Heart right ventricle (tissue), 16 donors: ENCODE results near the gene PCAT6. TPM values are rescaled to one million over a fixed set of nuclear protein-coding genes. Genes with fewer than 3 reads are reported as not detected.
A peak's percentile ranks its signal among the peaks of the same experiment; 100 is the strongest.

ENCODE experiments used
- ATAC-seq, 8 donors: fragments of 200-7000 bp; cut with Tn5 transposase; one replicate each; pipeline ENCODE4 v1.9.1; 2020; ENCODE audit warnings: mild to moderate bottlenecking in 8 of 8, moderate library complexity in 8 of 8, moderate number of reproducible peaks in 1 of 8
- DNase-seq, 2 donors: peaks; one replicate each; pipeline ENCODE4 v3.0.0-alpha.2; 2020
- H3K27ac ChIP-seq, 10 donors: fragments of 200-600 bp; sonication (generic) in 2 of 10; one replicate each; pipeline versions ENCODE4 v1.5.0 to v1.8.0; 2020 to 2022; ENCODE audit warnings: mild to moderate bottlenecking in 3 of 10
- H3K27me3 ChIP-seq, 7 donors: fragments of 200-600 bp; one replicate each; pipeline ENCODE4 v1.8.0; 2021 to 2022; ENCODE audit warnings: mild to moderate bottlenecking in 2 of 7
- H3K36me3 ChIP-seq, 9 donors: fragments of 200-600 bp; sonication (generic) in 1 of 9; one replicate each; pipeline versions ENCODE4 v1.5.0 to v1.8.0; 2020 to 2022; ENCODE audit warnings: mild to moderate bottlenecking in 2 of 9
- H3K4me1 ChIP-seq, 9 donors: fragments of 200-600 bp; sonication (generic) in 1 of 9; one replicate each; pipeline versions ENCODE4 v1.5.0 to v1.8.0; 2020 to 2022; ENCODE audit warnings: mild to moderate bottlenecking in 4 of 9
- H3K4me3 ChIP-seq, 10 donors: fragments of 200-600 bp; sonication (generic) in 2 of 10; one replicate each; pipeline versions ENCODE4 v1.5.0 to v1.8.0; 2020 to 2022; ENCODE audit warnings: mild to moderate bottlenecking in 7 of 10, moderate library complexity in 2 of 10
- H3K9me3 ChIP-seq, 11 donors: fragments of 200-600 bp in 10 of 11; sonication (generic) in 2 of 11; one replicate each; pipeline versions ENCODE4 v1.5.0 to v1.8.0; 2013 to 2022; ENCODE audit warnings: mild to moderate bottlenecking in 2 of 11, control low read depth in 1 of 11, moderate library complexity in 1 of 11
- whole genome bisulfite sequencing, 2 donors: extraction: QIAGEN DNeasy Blood & Tissue Kit; methylation state at CpG; one replicate each; pipeline ENCODE4 v1.1.7; 2013; ENCODE audit warnings: inconsistent platforms in 1 of 2; 5-methylcytosine and 5-hydroxymethylcytosine counted together
- intact Hi-C, 10 donors: fragments of 100-400 bp; cut with DNase I; formaldehyde crosslinking; loops; one replicate each; pipeline versions ENCODE4 v1.11.1 to v1.14.2; 2022
- polyA plus RNA-seq, 2 donors: library from polyadenylated mRNA; stranded (reverse); fragments of 200-250 nt; gene quantifications; one replicate each; pipeline ENCODE4 v1.2.3, GENCODE V29; 2013
- total RNA-seq, 10 donors: library from RNA; stranded (reverse); fragmentation: NEBNext Ultra II Directional in 3 of 10; extraction: Animal tissue kit (Norgen Biotek cat#: 25700) in 3 of 10; gene quantifications; one replicate each; pipeline versions ENCODE4 v1.2.1 to v1.2.4, GENCODE V29; 2021 to 2023
- TF ChIP-seq, protein P1 (sequence below), 9 donors: fragments of 200-600 bp; sonication (generic) in 2 of 9; IDR thresholded peaks; one replicate each; pipeline versions ENCODE4 v1.5.0 to v1.8.0; 2021 to 2022; ENCODE audit warnings: antibody characterized with exemption in 9 of 9, mild to moderate bottlenecking in 5 of 9, moderate library complexity in 1 of 9
- donor health status: Arrhythmogenic right ventricular cardiomyopathy.
- donor health status: ischemic (EF 13 %, LVEDD 7.1; RV severe dilation, severe dysfunction).
- donor health status: healthy with polysubstance abuse.
- donor health status: DM: no; HTN: yes; CAD: no.
- donor health status: DM: no; HTN: no; CAD: no.
- donor health status: ischemic (EF 25% LVEDD 6.9; RV normal size, moderate dysfunction).
- donor health status: ischemic (EF 25% LVEDD 5.7; RV mildly dilated, moderate dysfunction).
- donor health status: healthy.
- donor health status: DM: yes; HTN: yes; CAD: no.
- donor health status: Ischemic cardiomyopathy.
- donor health status: ischemic (EF 35%, LVEDD 5.7; RV mildly dilated, moderate dysfunction).
- donor health status: nonischemic (EF 11% LVEDD 7.7; RV severe dilation, severe dysfunction).
- donor health status: DM: yes; HTN: yes; CAD: no.
- donor health status: PGD.
- donor health status: ischemic (EF 29% LVEDD 5.4; RV normal size, mild dysfunction).
- donor health status: nonischemic (EF 23%, LVEDD 6.1; RV moderate dilation, normal function).

The PCAT6 gene
- total and polyA plus RNA-seq, 12 donors, result 0.41 to 2.3 (median 0.81) TPM; not detected in 1

DNA sequence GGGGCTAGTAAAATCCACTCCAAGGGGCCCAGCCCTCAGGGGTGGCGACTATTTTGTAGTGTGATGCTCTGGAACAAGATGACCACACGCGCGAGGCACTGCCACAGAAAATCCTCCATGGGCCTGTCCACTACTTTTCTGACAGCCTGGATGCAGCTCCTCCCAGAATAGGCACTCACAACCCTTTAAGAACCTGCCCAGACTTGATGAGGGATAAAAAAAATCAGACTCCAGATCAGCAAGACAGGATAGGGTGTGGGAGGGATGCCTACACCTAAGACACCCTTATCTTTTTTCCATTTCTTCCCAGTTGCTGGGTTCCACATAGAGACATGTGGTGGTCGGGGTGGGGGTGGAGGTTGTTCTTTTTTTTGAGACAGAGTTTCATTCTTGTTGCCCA is 33.5 kb downstream of the PCAT6 start:
- Histone ChIP-seq H3K27me3 (peaks cover 0 to under 1% (median 0%) of the 10 kb centered on the region in 7 donors), H3K36me3 (no peaks in the 10 kb centered on the region), H3K9me3 (no peaks in the 10 kb centered on the region), H3K27ac (no peak overlapping the region), H3K4me3 (no peak overlapping the region), H3K4me1 (no peaks in the 10 kb centered on the region)
- ATAC-seq (no peak), DNase-seq (no peak)
- WGBS, 2 donors, result 95 to 99% methylated on average over 5 of the region's 5 CpGs
- intact Hi-C loops, result no loop called here
- TF ChIP-seq, protein P1, sequence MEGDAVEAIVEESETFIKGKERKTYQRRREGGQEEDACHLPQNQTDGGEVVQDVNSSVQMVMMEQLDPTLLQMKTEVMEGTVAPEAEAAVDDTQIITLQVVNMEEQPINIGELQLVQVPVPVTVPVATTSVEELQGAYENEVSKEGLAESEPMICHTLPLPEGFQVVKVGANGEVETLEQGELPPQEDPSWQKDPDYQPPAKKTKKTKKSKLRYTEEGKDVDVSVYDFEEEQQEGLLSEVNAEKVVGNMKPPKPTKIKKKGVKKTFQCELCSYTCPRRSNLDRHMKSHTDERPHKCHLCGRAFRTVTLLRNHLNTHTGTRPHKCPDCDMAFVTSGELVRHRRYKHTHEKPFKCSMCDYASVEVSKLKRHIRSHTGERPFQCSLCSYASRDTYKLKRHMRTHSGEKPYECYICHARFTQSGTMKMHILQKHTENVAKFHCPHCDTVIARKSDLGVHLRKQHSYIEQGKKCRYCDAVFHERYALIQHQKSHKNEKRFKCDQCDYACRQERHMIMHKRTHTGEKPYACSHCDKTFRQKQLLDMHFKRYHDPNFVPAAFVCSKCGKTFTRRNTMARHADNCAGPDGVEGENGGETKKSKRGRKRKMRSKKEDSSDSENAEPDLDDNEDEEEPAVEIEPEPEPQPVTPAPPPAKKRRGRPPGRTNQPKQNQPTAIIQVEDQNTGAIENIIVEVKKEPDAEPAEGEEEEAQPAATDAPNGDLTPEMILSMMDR (IDR thresholded peaks at IDR 0.05), result no peak

DNA sequence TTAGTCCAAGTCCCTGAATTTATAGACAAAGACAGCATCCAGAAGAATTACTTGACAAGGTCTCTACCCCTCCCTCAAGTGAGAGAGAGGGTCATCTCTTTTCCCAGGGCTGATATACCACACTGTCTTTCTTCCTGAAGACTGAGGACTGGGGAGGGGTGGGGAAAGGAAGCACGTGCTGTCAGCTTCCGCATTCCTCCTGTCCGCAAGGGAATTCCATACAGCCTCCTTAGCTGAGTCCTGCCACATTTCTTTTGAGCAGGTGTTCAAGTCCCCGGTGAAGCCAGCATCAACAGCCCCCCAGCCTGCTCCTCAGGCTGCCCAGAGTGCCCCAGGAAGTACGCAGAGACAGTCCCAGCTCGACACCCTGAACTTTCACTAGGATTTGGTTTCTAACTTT is 34.2 kb downstream of the PCAT6 start:
- TF ChIP-seq, protein P1 (IDR thresholded peaks at IDR 0.05), result no peak
- WGBS, 2 donors, result 45 to 49% methylated on average over 6 of the region's 6 CpGs
- Histone ChIP-seq H3K4me1 (no peaks in the 10 kb centered on the region), H3K27ac (no peak overlapping the region), H3K4me3 (no peak overlapping the region), H3K9me3 (no peaks in the 10 kb centered on the region), H3K36me3 (no peaks in the 10 kb centered on the region), H3K27me3 (no peaks in the 10 kb centered on the region)
- ATAC-seq, result no peak
- DNase-seq, result no peak
- intact Hi-C loops, result no loop called here

DNA sequence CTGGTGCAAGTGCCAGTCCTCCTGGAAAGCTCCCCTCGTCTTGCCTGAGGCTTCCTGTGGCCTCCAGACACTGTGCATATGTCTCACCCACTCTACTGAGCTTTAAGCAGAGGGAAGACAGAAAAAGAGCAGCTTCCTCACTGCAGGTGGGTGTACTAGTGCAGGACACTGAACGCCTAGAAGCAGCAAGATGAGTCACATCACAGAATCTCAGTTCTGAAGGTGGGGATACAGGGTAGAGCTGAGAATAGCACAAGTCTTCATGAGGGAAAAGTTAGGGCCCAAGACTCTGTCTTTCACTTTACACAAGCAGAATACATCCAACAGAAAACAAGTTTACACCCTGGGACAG is 37.4 kb downstream of the PCAT6 start:
- Histone ChIP-seq H3K9me3 (no peaks in the 10 kb centered on the region), H3K4me1 (no peaks in the 10 kb centered on the region), H3K4me3 (no peak overlapping the region), H3K36me3 (no peaks in the 10 kb centered on the region), H3K27me3 (no peaks in the 10 kb centered on the region), H3K27ac (no peak overlapping the region)
- DNase-seq, result no peak
- TF ChIP-seq, protein P1 (IDR thresholded peaks at IDR 0.05), result no peak
- WGBS, 2 donors, result 58 to 67% methylated on average over 2 of the region's 2 CpGs
- intact Hi-C loops, result no loop called here
- ATAC-seq, result no peak

DNA sequence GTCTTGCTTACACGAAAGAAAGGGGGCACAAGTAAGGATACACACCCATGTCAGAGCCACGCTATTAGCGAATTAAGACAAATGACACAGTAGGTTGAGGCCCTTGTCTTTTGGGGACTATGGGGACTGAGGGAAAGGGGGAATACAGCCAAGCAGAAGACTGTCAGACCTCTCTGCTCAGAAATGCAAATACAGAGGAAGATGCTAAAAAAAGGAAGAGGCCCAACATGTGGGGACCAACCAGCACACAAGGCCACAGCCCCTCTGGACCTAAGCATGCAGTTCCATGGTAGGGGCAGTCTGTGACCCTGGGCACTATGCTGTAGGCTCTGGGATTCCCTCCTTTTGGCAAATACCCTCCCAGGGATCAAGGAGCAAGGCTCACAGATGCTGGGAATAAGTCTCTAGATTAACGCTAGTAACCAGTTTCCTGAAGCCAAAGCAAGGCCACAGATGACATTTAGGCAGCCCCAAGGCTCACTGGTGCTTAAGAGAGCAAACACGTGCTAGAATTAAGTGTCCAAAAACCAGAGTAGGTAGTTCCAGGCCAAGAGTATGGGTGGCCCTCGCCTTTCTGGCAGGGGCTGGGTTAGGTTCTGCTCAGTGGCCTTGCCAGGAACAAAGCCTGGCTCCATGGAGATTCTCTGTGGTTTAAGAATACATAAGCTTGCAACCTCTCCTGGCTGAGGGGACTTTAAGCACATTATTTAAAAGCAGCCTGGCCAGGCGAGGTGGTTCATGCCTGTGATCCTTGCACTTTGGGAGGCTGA is 40.0 kb downstream of the PCAT6 start:
- TF ChIP-seq, protein P1 (IDR thresholded peaks at IDR 0.05), result no peak
- DNase-seq (no peak), ATAC-seq (peak in 4 of 8 donors; percentile 34 to 67 (median 40))
- WGBS, 2 donors, result 87 to 93% methylated on average over 7 of the region's 7 CpGs
- Histone ChIP-seq H3K27me3 (no peaks in the 10 kb centered on the region), H3K4me1 (no peaks in the 10 kb centered on the region), H3K36me3 (no peaks in the 10 kb centered on the region), H3K27ac (no peak overlapping the region), H3K4me3 (no peak overlapping the region), H3K9me3 (no peaks in the 10 kb centered on the region)
- intact Hi-C loops, result no loop called here
